HG03196 (cell line): Measurements from ENCODE around the gene FOS.
"Not testable (repeated sequence)": the region's sequence is repeated elsewhere in the genome, so short reads cannot be mapped to it uniquely, and the experiment has no call there.

Source experiments
- ATAC-seq: cut with Tn5 transposase; IDR thresholded peaks from one replicate; pipeline ENCODE4 v1.9.1; 2021; ENCODE audit not compliant: unreplicated experiment

Gene FOS

DNA sequence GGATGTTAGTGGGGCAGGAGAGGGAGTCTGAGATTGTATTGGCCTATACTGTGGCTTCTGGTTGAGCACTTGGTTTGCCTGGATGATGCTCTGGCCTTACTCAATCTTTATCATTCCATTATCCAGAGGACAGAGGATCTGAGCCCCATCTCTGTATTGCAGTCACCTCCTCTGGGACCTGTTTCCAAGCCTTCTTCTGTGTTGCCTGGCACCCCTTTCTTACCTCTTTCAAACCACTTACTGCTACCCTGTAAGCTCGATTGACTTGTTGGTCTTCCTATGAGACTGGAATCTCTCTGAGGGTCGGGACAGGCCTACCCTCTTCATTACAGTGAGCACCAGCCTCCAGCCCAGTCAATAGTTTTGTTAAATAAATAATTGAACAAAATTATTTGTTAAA is 3.0 kb upstream of the FOS start:
- no peak for ATAC-seq

DNA sequence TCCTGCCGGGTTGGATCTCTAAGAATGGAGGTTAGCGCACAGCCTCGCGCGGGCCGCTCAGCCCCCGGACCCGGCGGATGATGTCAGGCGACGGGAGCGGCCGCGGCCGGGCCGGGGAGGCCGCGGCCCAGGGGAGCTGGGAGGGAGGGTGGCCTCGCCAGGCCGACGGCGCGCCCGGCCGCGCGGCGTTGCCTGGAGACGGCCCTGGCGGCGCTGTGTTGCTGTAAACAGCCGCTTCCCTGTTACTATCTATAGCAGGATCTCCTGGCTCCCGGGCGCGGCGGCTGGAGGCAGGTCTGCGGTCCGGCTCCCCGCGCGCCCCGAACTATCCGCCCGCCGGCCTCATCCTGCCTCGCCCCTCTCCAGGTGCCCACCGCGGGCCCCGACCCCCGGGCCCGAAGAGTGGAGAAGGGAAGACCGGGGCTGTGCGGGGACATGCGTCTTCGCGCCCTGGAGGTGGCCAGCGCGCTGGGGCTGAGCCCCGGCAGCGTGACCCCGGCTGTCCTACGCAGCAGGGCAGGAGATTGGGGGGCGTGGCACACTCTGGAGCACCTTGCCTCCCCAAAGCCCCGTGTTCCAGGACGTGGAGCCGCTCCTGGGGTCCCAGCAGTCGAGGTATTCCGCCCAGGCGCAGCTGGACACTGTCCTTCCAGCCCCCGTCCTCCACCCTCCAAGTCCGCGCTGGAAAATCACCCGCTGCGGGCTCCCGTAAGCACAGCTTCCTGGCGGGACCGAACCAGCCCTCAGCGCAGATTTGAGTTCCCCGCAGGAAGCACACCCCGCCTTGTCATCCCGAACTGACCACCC is 1.4 kb upstream of the FOS start:
- peak; percentile 29 for ATAC-seq

DNA sequence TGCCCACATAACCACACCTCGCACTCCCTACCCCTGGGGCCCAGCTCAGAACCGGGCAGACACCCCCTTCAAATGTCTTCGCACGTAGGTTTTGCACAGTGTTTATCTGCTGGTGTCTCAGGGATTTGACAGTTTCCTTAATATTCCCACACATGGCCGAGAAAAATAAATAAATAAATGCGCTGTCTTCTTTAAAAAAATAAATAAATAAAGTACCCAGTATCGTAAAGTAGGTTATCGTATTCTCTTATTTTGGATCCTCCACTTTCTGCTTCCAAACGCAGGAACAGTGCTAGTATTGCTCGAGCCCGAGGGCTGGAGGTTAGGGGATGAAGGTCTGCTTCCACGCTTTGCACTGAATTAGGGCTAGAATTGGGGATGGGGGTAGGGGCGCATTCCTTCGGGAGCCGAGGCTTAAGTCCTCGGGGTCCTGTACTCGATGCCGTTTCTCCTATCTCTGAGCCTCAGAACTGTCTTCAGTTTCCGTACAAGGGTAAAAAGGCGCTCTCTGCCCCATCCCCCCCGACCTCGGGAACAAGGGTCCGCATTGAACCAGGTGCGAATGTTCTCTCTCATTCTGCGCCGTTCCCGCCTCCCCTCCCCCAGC is 710 bp upstream of the FOS start:
- no peak for ATAC-seq

DNA sequence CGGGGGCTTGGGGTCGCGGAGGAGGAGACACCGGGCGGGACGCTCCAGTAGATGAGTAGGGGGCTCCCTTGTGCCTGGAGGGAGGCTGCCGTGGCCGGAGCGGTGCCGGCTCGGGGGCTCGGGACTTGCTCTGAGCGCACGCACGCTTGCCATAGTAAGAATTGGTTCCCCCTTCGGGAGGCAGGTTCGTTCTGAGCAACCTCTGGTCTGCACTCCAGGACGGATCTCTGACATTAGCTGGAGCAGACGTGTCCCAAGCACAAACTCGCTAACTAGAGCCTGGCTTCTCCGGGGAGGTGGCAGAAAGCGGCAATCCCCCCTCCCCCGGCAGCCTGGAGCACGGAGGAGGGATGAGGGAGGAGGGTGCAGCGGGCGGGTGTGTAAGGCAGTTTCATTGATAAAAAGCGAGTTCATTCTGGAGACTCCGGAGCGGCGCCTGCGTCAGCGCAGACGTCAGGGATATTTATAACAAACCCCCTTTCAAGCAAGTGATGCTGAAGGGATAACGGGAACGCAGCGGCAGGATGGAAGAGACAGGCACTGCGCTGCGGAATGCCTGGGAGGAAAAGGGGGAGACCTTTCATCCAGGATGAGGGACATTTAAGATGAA is 630 bp downstream of the FOS start:
- no peak for ATAC-seq

DNA sequence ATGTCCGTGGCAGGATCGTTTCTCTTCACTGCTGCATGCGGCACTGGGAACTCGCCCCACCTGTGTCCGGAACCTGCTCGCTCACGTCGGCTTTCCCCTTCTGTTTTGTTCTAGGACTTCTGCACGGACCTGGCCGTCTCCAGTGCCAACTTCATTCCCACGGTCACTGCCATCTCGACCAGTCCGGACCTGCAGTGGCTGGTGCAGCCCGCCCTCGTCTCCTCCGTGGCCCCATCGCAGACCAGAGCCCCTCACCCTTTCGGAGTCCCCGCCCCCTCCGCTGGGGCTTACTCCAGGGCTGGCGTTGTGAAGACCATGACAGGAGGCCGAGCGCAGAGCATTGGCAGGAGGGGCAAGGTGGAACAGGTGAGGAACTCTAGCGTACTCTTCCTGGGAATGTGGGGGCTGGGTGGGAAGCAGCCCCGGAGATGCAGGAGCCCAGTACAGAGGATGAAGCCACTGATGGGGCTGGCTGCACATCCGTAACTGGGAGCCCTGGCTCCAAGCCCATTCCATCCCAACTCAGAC is 1.2 kb downstream of the FOS start:
- ATAC-seq = no peak

DNA sequence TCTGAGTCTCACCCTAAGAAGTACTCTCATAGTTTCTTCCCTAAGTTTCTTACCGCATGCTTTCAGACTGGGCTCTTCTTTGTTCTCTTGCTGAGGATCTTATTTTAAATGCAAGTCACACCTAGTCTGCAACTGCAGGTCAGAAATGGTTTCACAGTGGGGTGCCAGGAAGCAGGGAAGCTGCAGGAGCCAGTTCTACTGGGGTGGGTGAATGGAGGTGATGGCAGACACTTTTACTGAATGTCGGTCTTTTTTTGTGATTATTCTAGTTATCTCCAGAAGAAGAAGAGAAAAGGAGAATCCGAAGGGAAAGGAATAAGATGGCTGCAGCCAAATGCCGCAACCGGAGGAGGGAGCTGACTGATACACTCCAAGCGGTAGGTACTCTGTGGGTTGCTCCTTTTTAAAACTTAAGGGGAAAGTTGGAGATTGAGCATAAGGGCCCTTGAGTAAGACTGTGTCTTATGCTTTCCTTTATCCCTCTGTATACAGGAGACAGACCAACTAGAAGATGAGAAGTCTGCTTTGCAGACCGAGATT is 1.7 kb downstream of the FOS start:
- ATAC-seq = no peak

DNA sequence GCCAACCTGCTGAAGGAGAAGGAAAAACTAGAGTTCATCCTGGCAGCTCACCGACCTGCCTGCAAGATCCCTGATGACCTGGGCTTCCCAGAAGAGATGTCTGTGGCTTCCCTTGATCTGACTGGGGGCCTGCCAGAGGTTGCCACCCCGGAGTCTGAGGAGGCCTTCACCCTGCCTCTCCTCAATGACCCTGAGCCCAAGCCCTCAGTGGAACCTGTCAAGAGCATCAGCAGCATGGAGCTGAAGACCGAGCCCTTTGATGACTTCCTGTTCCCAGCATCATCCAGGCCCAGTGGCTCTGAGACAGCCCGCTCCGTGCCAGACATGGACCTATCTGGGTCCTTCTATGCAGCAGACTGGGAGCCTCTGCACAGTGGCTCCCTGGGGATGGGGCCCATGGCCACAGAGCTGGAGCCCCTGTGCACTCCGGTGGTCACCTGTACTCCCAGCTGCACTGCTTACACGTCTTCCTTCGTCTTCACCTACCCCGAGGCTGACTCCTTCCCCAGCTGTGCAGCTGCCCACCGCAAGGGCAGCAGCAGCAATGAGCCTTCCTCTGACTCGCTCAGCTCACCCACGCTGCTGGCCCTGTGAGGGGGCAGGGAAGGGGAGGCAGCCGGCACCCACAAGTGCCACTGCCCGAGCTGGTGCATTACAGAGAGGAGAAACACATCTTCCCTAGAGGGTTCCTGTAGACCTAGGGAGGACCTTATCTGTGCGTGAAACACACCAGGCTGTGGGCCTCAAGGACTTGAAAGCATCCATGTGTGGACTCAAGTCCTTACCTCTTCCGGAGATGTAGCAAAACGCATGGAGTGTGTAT is 2.4 kb downstream of the FOS start:
- ATAC-seq = no peak

DNA sequence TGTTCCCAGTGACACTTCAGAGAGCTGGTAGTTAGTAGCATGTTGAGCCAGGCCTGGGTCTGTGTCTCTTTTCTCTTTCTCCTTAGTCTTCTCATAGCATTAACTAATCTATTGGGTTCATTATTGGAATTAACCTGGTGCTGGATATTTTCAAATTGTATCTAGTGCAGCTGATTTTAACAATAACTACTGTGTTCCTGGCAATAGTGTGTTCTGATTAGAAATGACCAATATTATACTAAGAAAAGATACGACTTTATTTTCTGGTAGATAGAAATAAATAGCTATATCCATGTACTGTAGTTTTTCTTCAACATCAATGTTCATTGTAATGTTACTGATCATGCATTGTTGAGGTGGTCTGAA is 3.0 kb downstream of the FOS start:
- no peak for ATAC-seq

DNA sequence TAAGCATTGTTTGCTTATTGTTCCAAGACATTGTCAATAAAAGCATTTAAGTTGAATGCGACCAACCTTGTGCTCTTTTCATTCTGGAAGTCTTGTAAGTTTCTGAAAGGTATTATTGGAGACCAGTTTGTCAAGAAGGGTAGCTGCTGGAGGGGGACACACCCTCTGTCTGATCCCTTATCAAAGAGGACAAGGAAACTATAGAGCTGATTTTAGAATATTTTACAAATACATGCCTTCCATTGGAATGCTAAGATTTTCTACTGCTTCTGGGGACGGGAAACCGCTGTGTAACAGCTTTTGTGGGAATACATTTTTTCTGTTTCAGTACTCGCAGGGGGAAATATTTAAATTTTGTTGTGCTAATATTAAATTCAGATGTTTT is 3.5 kb downstream of the FOS start:
- no peak for ATAC-seq

DNA sequence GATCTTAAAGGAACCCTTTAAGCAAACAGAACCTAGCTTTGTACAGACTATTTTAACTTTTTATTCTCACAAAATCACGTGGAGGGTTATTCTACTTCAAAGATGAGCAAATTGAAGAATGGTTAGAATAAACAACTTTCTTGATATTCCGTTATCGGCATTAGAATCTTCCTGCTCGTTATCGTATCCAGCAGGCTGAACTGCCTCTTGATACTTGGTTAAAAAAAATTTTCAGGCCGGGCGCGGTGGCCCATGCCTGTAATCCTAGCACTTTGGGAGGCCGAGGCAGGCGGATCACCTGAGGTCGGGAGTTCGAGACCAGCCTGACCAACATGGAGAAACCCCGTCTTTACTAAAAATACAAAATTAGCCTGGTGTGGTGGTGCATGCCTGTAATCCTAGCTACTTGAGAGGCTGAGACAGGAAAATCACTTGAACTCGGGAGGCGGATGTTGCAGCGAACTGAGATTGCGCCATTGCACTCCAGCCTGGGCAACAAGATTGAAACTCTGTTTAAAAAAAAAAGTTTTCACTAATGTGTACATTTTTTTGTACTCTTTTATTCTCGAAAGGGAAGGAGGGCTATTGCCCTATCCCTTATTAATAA is 4.0 kb downstream of the FOS start:
- ATAC-seq = not testable (repeated sequence)

DNA sequence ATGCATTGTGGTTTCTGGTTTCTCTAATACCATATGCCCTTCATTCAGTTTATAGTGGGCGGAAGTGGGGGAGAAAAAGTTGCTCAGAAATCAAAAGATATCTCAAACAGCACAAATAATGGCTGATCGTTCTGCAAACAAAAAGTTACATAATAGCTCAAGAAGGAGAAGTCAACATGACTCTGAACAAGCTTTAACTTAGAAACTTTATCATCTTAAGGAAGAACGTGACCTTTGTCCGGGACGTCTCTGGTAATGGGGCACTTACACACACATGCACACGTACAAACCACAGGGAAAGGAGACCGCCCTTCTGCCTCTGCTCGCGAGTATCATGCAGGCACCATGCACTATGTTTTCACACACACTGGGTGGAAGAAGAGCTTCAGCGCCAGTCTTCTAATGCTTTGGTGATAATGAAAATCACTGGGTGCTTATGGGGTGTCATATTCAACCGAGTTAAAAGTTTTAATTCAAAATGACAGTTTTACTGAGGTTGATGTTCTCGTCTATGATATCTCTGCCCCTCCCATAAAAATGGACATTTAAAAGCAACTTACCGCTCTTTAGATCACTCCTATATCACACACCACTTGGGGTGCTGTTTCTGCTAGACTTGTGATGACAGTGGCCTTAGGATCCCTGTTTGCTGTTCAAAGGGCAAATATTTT is 4.7 kb downstream of the FOS start:
- no peak for ATAC-seq

DNA sequence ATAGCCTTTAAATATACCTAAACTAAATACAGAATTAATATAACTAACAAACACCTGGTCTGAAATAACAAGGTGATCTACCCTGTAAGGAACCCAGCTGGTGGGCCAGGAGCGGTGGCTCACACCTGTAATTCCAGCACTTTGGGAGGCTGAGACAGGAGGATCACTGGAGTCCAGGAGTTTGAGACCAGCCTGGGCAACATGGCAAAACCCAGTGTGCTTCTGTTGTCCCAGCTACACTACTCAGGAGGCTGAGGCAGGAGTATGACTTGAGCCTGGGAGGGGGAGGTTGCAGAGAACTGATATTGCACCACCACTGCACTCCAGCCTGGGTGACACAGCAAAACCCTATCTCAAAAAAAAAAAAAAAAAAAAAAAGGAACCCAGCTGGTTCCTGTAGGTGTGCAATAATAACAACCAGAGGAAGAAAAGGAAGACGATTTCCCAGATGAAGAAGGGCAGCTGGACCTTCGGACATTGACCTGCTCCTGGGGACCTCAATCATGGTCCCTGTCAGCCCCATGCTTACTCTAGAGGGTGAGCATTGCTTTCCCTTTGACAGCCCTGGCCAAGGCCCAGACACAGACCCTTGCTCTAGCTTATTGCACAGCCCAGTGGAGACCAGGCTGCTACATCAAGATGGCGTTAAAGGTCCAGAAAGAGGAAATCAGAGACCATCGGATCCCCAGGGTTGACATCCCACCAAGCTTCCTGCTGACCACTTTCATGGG is 5.4 kb downstream of the FOS start:
- no peak for ATAC-seq

DNA sequence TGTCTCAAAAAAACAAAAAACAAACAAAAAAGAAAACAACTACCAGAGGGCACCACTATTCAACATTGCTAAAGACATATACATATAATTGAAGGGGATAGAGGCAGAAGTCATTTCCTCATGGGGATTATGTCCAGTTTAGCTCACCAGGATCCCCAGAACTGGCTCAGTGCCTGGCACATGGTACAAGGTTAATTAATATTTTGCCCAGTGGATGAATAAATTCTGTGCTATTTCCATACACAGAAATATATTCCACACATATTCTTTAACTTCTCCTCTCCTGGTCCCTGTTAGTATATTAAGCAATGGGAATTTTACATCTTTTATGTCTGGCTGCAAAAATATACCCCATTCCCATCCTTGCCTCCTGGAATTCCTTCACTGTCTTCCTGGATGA is 6.7 kb downstream of the FOS start:
- no peak for ATAC-seq

DNA sequence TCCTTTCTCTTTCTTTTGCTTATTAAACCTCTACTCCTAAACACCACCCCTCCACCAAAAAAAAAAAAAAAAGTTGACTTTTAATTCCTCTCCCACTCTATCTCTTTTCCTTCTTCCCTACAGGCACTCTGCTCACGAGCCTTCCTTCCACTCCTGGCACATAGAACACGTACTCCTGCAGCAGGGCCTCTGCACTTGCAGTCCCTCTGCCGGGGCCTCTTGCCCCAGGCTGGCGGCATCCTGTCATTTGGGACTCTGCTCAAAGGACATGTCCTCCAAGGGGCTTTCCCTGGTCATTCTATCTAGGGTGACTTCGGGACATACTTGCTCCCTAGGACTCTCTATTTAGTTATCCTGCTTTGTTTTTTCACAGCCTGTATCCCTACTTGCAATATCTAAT is 7.7 kb downstream of the FOS start:
- ATAC-seq = no peak

DNA sequence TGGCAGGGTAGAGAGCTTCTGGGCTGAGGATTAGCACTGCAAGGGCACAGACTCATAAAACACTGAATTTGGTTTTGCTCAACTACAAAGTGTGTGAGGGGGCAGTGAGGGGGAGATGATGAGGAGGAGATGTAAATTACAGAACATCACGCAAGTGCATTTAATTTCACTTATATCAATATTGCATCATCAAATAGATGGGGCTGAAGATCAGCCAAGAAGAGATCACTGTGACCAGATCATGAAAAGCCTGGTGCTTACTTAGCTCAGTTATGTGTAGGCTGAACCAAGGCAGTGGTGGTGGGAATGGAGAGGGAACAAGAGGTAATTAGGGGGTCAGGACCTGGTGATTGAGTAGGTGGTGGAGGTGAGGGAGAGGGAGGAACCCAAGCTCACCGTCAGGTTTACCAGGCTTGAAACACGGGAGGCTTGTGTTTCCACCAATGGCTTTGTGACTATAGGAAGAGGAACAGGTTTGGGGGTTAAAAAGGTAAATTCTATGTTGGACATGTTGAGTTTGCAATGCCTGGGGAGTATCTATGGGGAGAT is 11.3 kb downstream of the FOS start:
- no peak for ATAC-seq

DNA sequence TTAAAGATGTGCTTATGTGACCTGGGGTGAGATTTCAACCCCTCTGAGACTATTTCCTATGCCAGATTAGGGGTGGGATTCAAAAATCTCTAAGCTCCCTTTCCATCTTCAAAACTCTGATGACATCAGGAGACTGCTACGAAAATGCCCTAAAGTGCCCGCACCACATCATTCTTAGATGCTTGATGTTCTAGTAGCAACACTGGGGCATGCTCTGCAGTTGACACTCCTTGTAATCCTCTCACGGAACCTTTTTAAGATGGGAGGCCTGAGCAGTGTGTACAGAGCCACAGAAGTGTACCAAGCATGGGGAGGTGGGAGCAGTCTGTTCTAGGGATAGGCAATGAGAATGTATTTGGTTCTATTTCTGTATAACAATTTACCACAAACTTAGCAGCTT is 12.2 kb downstream of the FOS start:
- no peak for ATAC-seq

DNA sequence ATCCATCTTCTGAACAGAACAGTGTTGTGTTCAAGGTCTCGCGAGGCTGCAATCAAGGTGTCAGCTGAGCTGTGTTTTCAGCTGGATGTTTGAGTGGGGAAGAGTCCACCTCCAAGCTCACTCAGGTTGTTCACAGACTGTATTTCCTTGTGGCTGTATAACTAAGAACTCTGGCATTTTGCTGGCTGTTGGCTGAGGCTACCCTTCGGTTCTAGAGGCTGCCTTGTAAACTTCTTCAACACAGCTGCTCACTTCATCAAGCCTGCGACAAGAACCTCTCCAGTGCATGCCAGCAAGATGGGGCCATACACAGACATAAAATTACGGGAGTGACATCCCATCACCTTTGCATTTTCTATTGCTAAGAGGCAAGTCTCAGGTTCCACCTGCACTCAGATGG is 12.7 kb downstream of the FOS start:
- no peak for ATAC-seq

DNA sequence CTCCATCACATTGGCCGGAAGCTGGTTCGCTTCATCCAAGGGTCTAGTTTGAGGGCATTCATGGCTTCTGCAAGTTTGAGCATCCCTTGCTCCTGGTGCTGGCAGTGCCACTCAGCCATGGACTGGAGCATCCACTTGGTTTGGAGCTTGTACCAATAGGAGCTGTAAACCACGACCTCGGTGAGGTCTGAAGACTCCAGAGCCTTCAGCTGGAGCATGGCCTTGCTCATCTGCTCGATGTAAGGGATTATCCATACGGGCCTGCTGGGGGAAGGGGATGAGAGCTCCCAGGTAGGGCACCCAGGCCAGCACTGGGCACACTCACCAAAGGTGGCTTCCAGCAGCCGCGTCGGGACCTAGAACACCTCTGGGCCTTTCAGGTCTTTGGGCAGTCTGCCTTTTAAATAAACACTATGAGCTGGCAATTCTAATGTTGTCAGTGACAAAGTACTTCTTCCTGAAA is 13.5 kb downstream of the FOS start:
- no peak for ATAC-seq

DNA sequence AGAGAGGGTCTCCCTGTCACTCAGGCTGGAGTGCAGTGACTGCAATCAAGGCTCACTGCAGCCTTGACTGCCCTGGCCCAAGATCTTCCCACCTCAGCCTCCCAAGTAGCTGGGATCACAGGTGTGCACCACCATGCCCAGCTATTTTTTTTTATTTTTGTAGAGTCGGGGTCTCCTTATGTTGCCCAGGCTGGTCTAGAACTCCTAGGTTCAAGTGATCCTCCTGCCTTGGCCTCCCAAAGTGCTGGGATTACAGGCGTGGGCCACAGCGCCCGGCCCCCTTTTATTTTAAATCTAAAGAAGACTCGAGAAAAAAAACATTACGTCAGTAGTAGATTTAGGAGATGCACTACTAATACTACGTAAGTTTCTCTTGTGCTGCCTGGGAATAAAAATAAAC is 14.3 kb downstream of the FOS start:
- ATAC-seq = no peak
